ENCODE results near the gene ACP1.

Gene ACP1

GRCh38 chr2:238431-238830 lies 26.3 kb upstream of the ACP1 start:
- no peaks in the 10 kb centered on the region for H3K27me3 ChIP-seq (ENCODE audit: control insufficient read depth, insufficient read depth, low read length)
- no peak overlapping the region for H3K9ac ChIP-seq (ENCODE audit: low read length)
- H3K36me3 ChIP-seq (ENCODE audit: control insufficient read depth, insufficient read depth, low read length) = peaks cover 6% of the 10 kb centered on the region
- no peaks in the 10 kb centered on the region for H3K4me1 ChIP-seq (ENCODE audit: control insufficient read depth, insufficient read depth, low read length)
- no peak overlapping the region for H3K27ac ChIP-seq (ENCODE audit: low read depth, low read length)
- no peak overlapping the region for H3K4me3 ChIP-seq (ENCODE audit: low read length)

DNA sequence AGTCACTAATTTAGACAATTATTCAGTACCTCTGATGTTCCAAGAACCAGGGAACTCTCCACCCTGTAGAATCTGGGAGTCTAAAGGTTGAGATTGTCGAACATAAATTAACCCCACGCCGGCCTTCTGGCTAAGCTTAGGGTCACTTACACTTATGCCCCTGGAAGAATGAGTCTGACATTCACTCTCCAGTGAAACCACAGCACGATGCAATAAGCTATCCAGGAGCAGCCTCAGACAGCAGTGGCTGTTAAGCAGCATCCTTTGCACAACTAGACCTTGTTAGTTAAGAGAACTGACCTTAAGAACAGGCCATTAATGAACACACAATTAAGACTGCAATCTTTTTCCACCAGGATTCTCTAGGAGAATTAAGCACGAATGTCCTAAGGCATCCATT lies 25.9 kb upstream of the ACP1 start:
- H3K27me3 ChIP-seq (ENCODE audit: control insufficient read depth, insufficient read depth, low read length) = no peaks in the 10 kb centered on the region
- H3K4me3 ChIP-seq (ENCODE audit: low read length) = no peak overlapping the region
- H3K9ac ChIP-seq (ENCODE audit: low read length) = no peak overlapping the region
- H3K27ac ChIP-seq (ENCODE audit: low read depth, low read length) = no peak overlapping the region
- H3K4me1 ChIP-seq (ENCODE audit: control insufficient read depth, insufficient read depth, low read length) = no peaks in the 10 kb centered on the region
- H3K36me3 ChIP-seq (ENCODE audit: control insufficient read depth, insufficient read depth, low read length) = peaks cover 6% of the 10 kb centered on the region

DNA sequence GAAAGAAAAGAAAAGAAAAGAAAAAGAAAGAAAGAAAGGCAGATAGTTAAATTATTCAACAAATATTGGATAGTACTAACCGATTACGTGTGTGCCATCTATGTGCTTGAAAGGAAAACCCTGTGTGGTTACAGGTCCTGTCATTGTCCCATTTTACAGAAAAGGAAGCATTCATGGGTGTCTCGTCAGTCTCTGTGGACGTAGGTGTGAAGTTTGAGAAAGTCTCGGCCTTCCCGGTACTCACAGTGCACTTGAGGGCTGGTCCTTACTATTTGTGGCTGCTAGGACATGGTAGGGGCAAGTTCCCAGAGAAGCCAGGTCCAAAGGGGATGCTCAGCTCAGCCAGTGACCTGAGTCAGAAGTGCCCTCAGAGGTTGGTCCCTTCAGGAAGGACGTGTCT lies 20.2 kb upstream of the ACP1 start:
- H3K27ac ChIP-seq (ENCODE audit: low read depth, low read length) = no peak overlapping the region
- H3K4me3 ChIP-seq (ENCODE audit: low read length) = no peak overlapping the region
- no peaks in the 10 kb centered on the region for H3K4me1 ChIP-seq (ENCODE audit: control insufficient read depth, insufficient read depth, low read length)
- no peak overlapping the region for H3K9ac ChIP-seq (ENCODE audit: low read length)
- H3K36me3 ChIP-seq (ENCODE audit: control insufficient read depth, insufficient read depth, low read length) = peaks cover 11% of the 10 kb centered on the region
- no peaks in the 10 kb centered on the region for H3K27me3 ChIP-seq (ENCODE audit: control insufficient read depth, insufficient read depth, low read length)

GRCh38 chr2:246489-247144 lies 18.1 kb upstream of the ACP1 start:
- no peaks in the 10 kb centered on the region for H3K27me3 ChIP-seq (ENCODE audit: control insufficient read depth, insufficient read depth, low read length)
- H3K9ac ChIP-seq (ENCODE audit: low read length) = no peak overlapping the region
- no peak overlapping the region for H3K27ac ChIP-seq (ENCODE audit: low read depth, low read length)
- H3K4me1 ChIP-seq (ENCODE audit: control insufficient read depth, insufficient read depth, low read length) = no peaks in the 10 kb centered on the region
- peaks cover 11% of the 10 kb centered on the region for H3K36me3 ChIP-seq (ENCODE audit: control insufficient read depth, insufficient read depth, low read length)
- no peak overlapping the region for H3K4me3 ChIP-seq (ENCODE audit: low read length)

DNA sequence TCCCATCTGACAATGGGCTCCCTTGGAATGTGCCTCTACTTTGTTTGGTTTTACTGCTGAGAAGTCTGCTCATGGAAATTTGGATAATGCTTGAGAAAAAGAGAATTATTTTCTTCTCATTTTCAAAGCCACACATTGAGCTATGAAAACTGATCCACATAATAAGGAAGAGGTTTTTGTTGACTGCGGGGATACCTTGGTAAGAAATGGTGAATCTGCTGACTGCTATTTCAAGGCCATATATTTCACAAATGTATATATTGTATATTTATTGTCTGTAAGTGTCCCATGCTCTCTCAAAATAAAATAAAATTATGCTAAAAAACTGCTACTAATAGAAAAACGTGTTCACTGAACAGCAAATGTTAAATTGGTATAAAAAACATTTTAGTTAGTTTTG lies 16.0 kb upstream of the ACP1 start:
- Histone ChIP-seq H3K27me3 (ENCODE audit: control insufficient read depth, insufficient read depth, low read length) (no peaks in the 10 kb centered on the region), H3K27ac (ENCODE audit: low read depth, low read length) (no peak overlapping the region), H3K9ac (ENCODE audit: low read length) (no peak overlapping the region), H3K4me1 (ENCODE audit: control insufficient read depth, insufficient read depth, low read length) (no peaks in the 10 kb centered on the region), H3K4me3 (ENCODE audit: low read length) (no peak overlapping the region), H3K36me3 (ENCODE audit: control insufficient read depth, insufficient read depth, low read length) (peaks cover 11% of the 10 kb centered on the region)

GRCh38 chr2:249538-250042 lies 15.2 kb upstream of the ACP1 start:
- no peak overlapping the region for H3K27ac ChIP-seq (ENCODE audit: low read depth, low read length)
- no peaks in the 10 kb centered on the region for H3K4me1 ChIP-seq (ENCODE audit: control insufficient read depth, insufficient read depth, low read length)
- H3K9ac ChIP-seq (ENCODE audit: low read length) = no peak overlapping the region
- peaks cover 9% of the 10 kb centered on the region for H3K36me3 ChIP-seq (ENCODE audit: control insufficient read depth, insufficient read depth, low read length)
- no peak overlapping the region for H3K4me3 ChIP-seq (ENCODE audit: low read length)
- H3K27me3 ChIP-seq (ENCODE audit: control insufficient read depth, insufficient read depth, low read length) = no peaks in the 10 kb centered on the region

GRCh38 chr2:252001-252602 lies 12.6 kb upstream of the ACP1 start:
- H3K4me1 ChIP-seq (ENCODE audit: control insufficient read depth, insufficient read depth, low read length) = no peaks in the 10 kb centered on the region
- no peak overlapping the region for H3K4me3 ChIP-seq (ENCODE audit: low read length)
- peaks cover 4% of the 10 kb centered on the region for H3K36me3 ChIP-seq (ENCODE audit: control insufficient read depth, insufficient read depth, low read length)
- no peak overlapping the region for H3K27ac ChIP-seq (ENCODE audit: low read depth, low read length)
- H3K27me3 ChIP-seq (ENCODE audit: control insufficient read depth, insufficient read depth, low read length) = no peaks in the 10 kb centered on the region
- H3K9ac ChIP-seq (ENCODE audit: low read length) = no peak overlapping the region

DNA sequence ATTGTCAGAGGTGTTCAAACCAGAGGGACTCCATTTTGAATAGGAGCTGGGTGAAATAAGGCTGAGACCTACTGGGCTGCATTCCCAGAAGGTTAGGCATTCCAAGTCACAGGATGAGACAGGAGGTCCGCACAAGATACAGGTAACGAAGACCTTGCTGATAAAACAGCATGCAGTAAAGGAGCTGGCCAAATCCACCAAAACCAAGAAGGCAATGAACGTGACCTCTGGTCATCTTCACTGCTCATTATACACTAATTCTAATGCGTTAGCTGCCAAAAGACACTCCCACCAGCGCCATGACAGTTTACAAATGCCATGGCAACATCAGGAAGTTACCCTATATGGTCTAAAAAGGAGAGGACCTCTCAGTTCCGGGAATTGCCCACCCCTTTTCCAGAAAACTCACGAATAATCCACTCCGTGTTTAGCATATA lies 11.5 kb upstream of the ACP1 start:
- Histone ChIP-seq H3K9ac (ENCODE audit: low read length) (no peak overlapping the region), H3K27ac (ENCODE audit: low read depth, low read length) (no peak overlapping the region), H3K27me3 (ENCODE audit: control insufficient read depth, insufficient read depth, low read length) (no peaks in the 10 kb centered on the region), H3K36me3 (ENCODE audit: control insufficient read depth, insufficient read depth, low read length) (peaks cover 4% of the 10 kb centered on the region), H3K4me3 (ENCODE audit: low read length) (no peak overlapping the region), H3K4me1 (ENCODE audit: control insufficient read depth, insufficient read depth, low read length) (no peaks in the 10 kb centered on the region)

DNA sequence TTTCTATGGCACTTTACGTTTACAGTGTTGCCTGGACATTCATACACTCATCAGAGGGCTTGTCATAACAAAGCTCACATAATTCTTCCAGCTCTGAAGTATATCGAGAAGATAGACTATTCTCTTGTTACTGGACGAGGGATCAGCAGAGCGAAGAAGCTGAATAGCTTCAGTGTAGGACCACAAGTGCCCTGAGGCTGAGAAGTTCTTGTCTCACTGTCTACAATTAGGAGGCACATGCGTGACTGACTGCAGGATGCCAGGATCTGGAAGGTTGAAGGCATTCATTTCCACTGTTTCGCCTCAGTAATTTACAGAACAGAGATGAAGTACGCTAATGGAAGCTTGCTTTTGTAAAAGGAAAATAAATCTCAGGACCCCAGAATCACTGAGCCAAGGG lies 10.5 kb upstream of the ACP1 start:
- H3K27ac ChIP-seq (ENCODE audit: low read depth, low read length) = no peak overlapping the region
- peaks cover 4% of the 10 kb centered on the region for H3K36me3 ChIP-seq (ENCODE audit: control insufficient read depth, insufficient read depth, low read length)
- no peak overlapping the region for H3K4me3 ChIP-seq (ENCODE audit: low read length)
- H3K4me1 ChIP-seq (ENCODE audit: control insufficient read depth, insufficient read depth, low read length) = no peaks in the 10 kb centered on the region
- H3K27me3 ChIP-seq (ENCODE audit: control insufficient read depth, insufficient read depth, low read length) = no peaks in the 10 kb centered on the region
- no peak overlapping the region for H3K9ac ChIP-seq (ENCODE audit: low read length)

GRCh38 chr2:255195-255594 lies 9.6 kb upstream of the ACP1 start:
- H3K4me3 ChIP-seq (ENCODE audit: low read length) = no peak overlapping the region
- no peaks in the 10 kb centered on the region for H3K27me3 ChIP-seq (ENCODE audit: control insufficient read depth, insufficient read depth, low read length)
- no peak overlapping the region for H3K9ac ChIP-seq (ENCODE audit: low read length)
- H3K4me1 ChIP-seq (ENCODE audit: control insufficient read depth, insufficient read depth, low read length) = no peaks in the 10 kb centered on the region
- no peak overlapping the region for H3K27ac ChIP-seq (ENCODE audit: low read depth, low read length)
- no peaks in the 10 kb centered on the region for H3K36me3 ChIP-seq (ENCODE audit: control insufficient read depth, insufficient read depth, low read length)

- no peak overlapping the region for H3K9ac ChIP-seq (ENCODE audit: low read length)
- H3K36me3 ChIP-seq (ENCODE audit: control insufficient read depth, insufficient read depth, low read length) = no peaks in the 10 kb centered on the region
- no peak overlapping the region for H3K27ac ChIP-seq (ENCODE audit: low read depth, low read length)
- no peaks in the 10 kb centered on the region for H3K27me3 ChIP-seq (ENCODE audit: control insufficient read depth, insufficient read depth, low read length)
- H3K4me3 ChIP-seq (ENCODE audit: low read length) = no peak overlapping the region
- H3K4me1 ChIP-seq (ENCODE audit: control insufficient read depth, insufficient read depth, low read length) = no peaks in the 10 kb centered on the region
Observed at GRCh38 chr2:256094-256493, 8.7 kb upstream of the ACP1 start.

DNA sequence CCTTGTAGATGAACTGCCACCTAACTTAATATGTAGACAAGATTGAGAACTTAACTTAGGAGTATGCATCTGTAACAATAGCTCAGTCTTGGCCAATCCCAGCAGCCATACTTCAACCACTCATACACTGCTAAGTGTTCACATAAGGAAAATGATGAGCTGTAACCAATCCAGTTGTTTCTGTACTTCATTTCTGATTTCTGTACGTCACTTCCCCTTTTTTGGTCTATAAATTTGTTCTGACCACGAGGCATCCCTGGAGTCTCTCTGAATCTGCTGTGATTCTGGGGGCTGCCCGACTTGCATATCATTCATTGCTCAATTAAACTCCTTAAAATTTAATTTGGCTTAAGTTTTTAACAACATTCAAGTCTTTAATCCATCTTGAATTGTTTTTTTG lies 7.3 kb upstream of the ACP1 start:
- Histone ChIP-seq H3K27ac (ENCODE audit: low read depth, low read length) (no peak overlapping the region), H3K36me3 (ENCODE audit: control insufficient read depth, insufficient read depth, low read length) (no peaks in the 10 kb centered on the region), H3K9ac (ENCODE audit: low read length) (no peak overlapping the region), H3K27me3 (ENCODE audit: control insufficient read depth, insufficient read depth, low read length) (no peaks in the 10 kb centered on the region), H3K4me1 (ENCODE audit: control insufficient read depth, insufficient read depth, low read length) (no peaks in the 10 kb centered on the region), H3K4me3 (ENCODE audit: low read length) (no peak overlapping the region)

DNA sequence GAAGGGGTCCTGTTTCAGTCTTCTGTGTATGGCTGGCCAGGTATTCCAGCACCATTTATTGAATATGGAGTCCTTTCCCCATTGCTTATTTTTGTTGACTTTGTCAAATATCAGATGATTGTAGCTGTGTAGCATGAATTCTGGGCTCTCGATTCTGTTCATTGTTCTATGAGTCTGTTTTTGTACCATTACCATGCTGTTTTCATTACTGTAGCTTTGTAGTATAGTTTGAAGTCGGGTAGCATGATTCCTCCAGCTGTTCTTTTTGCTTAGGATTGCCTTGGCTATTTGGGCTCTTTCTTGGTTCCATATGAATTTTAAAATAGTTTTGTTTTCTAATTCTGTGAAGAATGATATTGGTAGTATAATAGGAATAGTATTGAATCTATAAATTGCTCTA lies 6.9 kb upstream of the ACP1 start:
- Histone ChIP-seq H3K4me3 (ENCODE audit: low read length) (no peak overlapping the region), H3K9ac (ENCODE audit: low read length) (no peak overlapping the region), H3K4me1 (ENCODE audit: control insufficient read depth, insufficient read depth, low read length) (no peaks in the 10 kb centered on the region), H3K27ac (ENCODE audit: low read depth, low read length) (no peak overlapping the region), H3K36me3 (ENCODE audit: control insufficient read depth, insufficient read depth, low read length) (no peaks in the 10 kb centered on the region), H3K27me3 (ENCODE audit: control insufficient read depth, insufficient read depth, low read length) (no peaks in the 10 kb centered on the region)

Measured in rectal smooth muscle tissue (tissue), 1 donor.